CD4-positive, CD25-positive, alpha-beta regulatory T cell (primary cell): ENCODE data around the gene OTUD3. TPM values are rescaled to one million over a fixed set of nuclear protein-coding genes. Genes with fewer than 3 reads are reported as not detected.

ENCODE experiments used
- ATAC-seq, 2 donors: fragments of 150-1000 bp; cut with Tn5 transposase; one replicate each; pipeline ENCODE4 v1.10.0; 2021; ENCODE audit warnings: low read depth in 2 of 2, moderate number of reproducible peaks in 2 of 2, moderate library complexity in 1 of 2
- DNase-seq, 3 donors: peaks; one replicate each; pipeline versions ENCODE4 v3.0.0 to v3.0.0-alpha.2; 2012 to 2022; ENCODE audit warnings: mixed read lengths in 1 of 3
- H3K27ac ChIP-seq: one replicate; pipeline ENCODE4 v1.7.0; 2013; ENCODE audit warnings: mild to moderate bottlenecking, low read length; ENCODE audit not compliant: insufficient read depth, poor library complexity, severe bottlenecking
- H3K27me3 ChIP-seq: one replicate; pipeline ENCODE4 v1.7.0; 2013; ENCODE audit warnings: low read length; ENCODE audit not compliant: control insufficient read depth, insufficient read depth
- H3K36me3 ChIP-seq: one replicate; pipeline ENCODE4 v1.7.0; 2013; ENCODE audit warnings: mild to moderate bottlenecking, low read length, moderate library complexity; ENCODE audit not compliant: control insufficient read depth, insufficient read depth
- H3K4me1 ChIP-seq: 2 replicates; pipeline ENCODE4 v1.7.0; 2013; ENCODE audit warnings: mild to moderate bottlenecking, low read length; ENCODE audit not compliant: insufficient read depth, control insufficient read depth, poor library complexity, severe bottlenecking
- H3K4me3 ChIP-seq: one replicate; pipeline ENCODE4 v1.7.0; 2013; ENCODE audit warnings: low read depth, mild to moderate bottlenecking, low read length, moderate library complexity
- H3K9me3 ChIP-seq, 2 experiments: 1 replicate in 1 of 2; 2 replicates in 1 of 2; pipeline ENCODE4 v1.7.0; 2013; ENCODE audit warnings: low read length in 2 of 2, mild to moderate bottlenecking in 1 of 2, moderate library complexity in 1 of 2; ENCODE audit not compliant: control insufficient read depth in 2 of 2
- H3K27ac Mint-ChIP-seq, 3 donors: one replicate each; pipeline ENCODE4 v1.8.0; 2020 to 2022; ENCODE audit warnings: mild to moderate bottlenecking in 3 of 3, mixed read lengths in 3 of 3, moderate library complexity in 2 of 3
- H3K27me3 Mint-ChIP-seq: one replicate; pipeline ENCODE4 v1.8.0; 2022; ENCODE audit warnings: mild to moderate bottlenecking, mixed read lengths
- H3K36me3 Mint-ChIP-seq: one replicate; pipeline ENCODE4 v1.8.0; 2020; ENCODE audit warnings: mixed read lengths
- H3K4me1 Mint-ChIP-seq, 4 donors: one replicate each; pipeline ENCODE4 v1.8.0; 2020 to 2022; ENCODE audit warnings: mixed read lengths in 4 of 4, mild to moderate bottlenecking in 1 of 4
- H3K4me3 Mint-ChIP-seq, 4 donors: one replicate each; pipeline ENCODE4 v1.8.0; 2020 to 2022; ENCODE audit warnings: mild to moderate bottlenecking in 4 of 4, mixed read lengths in 4 of 4, moderate library complexity in 3 of 4
- H3K9me3 Mint-ChIP-seq, 7 donors: one replicate each; pipeline ENCODE4 v1.8.0; 2020 to 2022; ENCODE audit warnings: mixed read lengths in 7 of 7, mild to moderate bottlenecking in 3 of 7, moderate library complexity in 2 of 7
- polyA plus RNA-seq, 4 donors: library from polyadenylated mRNA; unstranded; fragments of 300-500 nt; fragmentation: Illumina TruSeq; gene quantifications; one replicate each; pipeline ENCODE4 v1.2.3, GENCODE V29; 2021
- total RNA-seq: library from RNA; stranded (reverse); gene quantifications from one replicate; pipeline ENCODE4 v1.2.3, GENCODE V29; 2022

Gene OTUD3
- total and polyA plus RNA-seq, 5 donors from 2014 or later = 0.72 to 20.9 (median 1.1) TPM

DNA sequence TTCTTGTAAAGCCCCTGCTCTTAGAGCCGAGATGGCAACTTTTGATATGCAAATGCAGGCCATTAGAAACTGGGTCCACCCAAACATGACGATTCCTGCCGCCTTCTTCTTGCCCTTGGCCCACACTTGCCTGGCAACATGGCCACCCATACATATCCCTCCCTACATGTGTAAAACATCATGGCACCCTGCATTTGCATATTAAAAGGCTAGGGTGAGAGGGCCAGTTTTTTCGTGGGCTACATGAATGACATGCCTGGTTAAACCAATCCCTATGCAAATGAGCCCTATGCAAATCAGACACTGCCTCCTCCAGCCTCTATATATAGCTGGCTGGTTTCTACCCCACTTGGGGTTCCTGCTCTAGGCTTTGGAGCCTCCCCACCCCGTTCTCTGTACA is 78.4 kb downstream of the OTUD3 start:
- Mint-ChIP-seq H3K4me1 (no peaks in the 10 kb centered on the region), H3K9me3 (peaks cover 0 to 8% (median 3%) of the 10 kb centered on the region in 7 donors), H3K27ac (no peak overlapping the region), H3K4me3 (no peak overlapping the region), H3K36me3 (no peaks in the 10 kb centered on the region), H3K27me3 (peaks cover 13% of the 10 kb centered on the region)
- no peaks in the 10 kb centered on the region for H3K27me3 ChIP-seq
- ATAC-seq (no peak), DNase-seq (no peak)
- H3K4me3 ChIP-seq = no peak overlapping the region
- no peak overlapping the region for H3K27ac ChIP-seq
- no peaks in the 10 kb centered on the region for H3K9me3 ChIP-seq
- no peaks in the 10 kb centered on the region for H3K4me1 ChIP-seq
- no peaks in the 10 kb centered on the region for H3K36me3 ChIP-seq

Other genes starting within 250 kb of the OTUD3 start
- gene NBL1, start 238.1 kb upstream of the OTUD3 start, total RNA-seq = 3.3 TPM
- 1 to 10 TPM in 3 of 4 donors, under 1 TPM in 1; 0.39 to 1.4 (median 1.2) TPM for gene NBL1, start 238.1 kb upstream of the OTUD3 start, polyA plus RNA-seq
- gene HTR6, start 217.5 kb upstream of the OTUD3 start, total RNA-seq = not detected
- gene HTR6, start 217.5 kb upstream of the OTUD3 start, polyA plus RNA-seq = under 1 TPM in 3 of 4 donors, not detected in 1; 0.15 to 0.31 (median 0.19) TPM
- 18.7 TPM for gene TMCO4, start 82.5 kb upstream of the OTUD3 start, total RNA-seq
- gene TMCO4, start 82.5 kb upstream of the OTUD3 start, polyA plus RNA-seq = 10 to 100 TPM; 10.9 to 16.3 (median 13.6) TPM
- gene RNF186, start 67.1 kb upstream of the OTUD3 start, total RNA-seq = not detected
- gene RNF186, start 67.1 kb upstream of the OTUD3 start, polyA plus RNA-seq = not detected
- gene PLA2G2E, start 41.2 kb downstream of the OTUD3 start, total RNA-seq = not detected
- gene PLA2G2E, start 41.2 kb downstream of the OTUD3 start, polyA plus RNA-seq = not detected
- not detected for gene PLA2G2A, start 97.2 kb downstream of the OTUD3 start, total RNA-seq
- not detected for gene PLA2G2A, start 97.2 kb downstream of the OTUD3 start, polyA plus RNA-seq
- gene PLA2G5, start 187.8 kb downstream of the OTUD3 start, total RNA-seq = not detected
- gene PLA2G5, start 187.8 kb downstream of the OTUD3 start, polyA plus RNA-seq = not detected
- not detected for gene PLA2G2D, start 237.1 kb downstream of the OTUD3 start, total RNA-seq
- gene PLA2G2D, start 237.1 kb downstream of the OTUD3 start, polyA plus RNA-seq = not detected